GM11168 (cell line): ENCODE measurements around the gene PRDM16.

ENCODE experiments used
- in situ Hi-C: fragments of 300-500 bp; cut with MboI; formaldehyde crosslinking; loops from one replicate; pipeline ENCODE4 v1.12.0; 2022; ENCODE audit warnings: low sequenced_read_pairs; ENCODE audit not compliant: unreplicated experiment

PRDM16 gene

DNA sequence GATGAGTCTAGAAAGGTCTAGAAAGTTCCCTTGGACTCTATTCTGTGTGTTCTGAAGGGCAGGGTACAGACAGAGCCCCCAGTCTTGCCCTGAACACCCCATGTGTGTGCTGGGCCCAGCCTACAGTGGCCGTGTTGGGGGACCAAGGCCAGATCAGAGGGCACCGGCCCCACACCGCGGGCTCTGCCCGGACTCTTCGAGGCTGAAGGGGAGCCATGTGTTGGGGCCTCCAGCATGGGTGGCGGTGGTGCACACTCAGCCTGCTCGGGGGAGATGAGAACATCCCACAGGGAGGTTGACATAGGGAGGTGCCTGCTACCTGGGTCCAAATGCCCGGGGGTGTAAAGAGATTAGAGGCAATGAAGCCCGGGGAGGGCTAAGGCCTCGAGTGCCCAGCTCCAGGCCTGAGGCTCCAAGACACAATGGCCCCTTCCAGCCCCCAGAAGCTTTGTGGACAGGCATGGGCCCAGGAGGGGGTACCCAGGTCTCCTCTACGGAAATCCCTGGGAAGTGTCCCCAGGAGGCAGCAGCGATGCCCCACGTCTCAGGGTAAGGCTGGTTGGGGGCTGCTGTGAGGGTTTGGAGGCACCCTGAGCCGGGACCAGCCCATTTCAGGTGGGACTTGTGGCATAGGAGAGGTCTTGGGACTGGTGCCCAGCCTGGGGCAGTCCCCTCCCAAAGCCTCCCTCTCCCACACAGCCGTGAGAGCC is 397.5 kb downstream of the PRDM16 start:
- in situ Hi-C loops, result no loop called here

DNA sequence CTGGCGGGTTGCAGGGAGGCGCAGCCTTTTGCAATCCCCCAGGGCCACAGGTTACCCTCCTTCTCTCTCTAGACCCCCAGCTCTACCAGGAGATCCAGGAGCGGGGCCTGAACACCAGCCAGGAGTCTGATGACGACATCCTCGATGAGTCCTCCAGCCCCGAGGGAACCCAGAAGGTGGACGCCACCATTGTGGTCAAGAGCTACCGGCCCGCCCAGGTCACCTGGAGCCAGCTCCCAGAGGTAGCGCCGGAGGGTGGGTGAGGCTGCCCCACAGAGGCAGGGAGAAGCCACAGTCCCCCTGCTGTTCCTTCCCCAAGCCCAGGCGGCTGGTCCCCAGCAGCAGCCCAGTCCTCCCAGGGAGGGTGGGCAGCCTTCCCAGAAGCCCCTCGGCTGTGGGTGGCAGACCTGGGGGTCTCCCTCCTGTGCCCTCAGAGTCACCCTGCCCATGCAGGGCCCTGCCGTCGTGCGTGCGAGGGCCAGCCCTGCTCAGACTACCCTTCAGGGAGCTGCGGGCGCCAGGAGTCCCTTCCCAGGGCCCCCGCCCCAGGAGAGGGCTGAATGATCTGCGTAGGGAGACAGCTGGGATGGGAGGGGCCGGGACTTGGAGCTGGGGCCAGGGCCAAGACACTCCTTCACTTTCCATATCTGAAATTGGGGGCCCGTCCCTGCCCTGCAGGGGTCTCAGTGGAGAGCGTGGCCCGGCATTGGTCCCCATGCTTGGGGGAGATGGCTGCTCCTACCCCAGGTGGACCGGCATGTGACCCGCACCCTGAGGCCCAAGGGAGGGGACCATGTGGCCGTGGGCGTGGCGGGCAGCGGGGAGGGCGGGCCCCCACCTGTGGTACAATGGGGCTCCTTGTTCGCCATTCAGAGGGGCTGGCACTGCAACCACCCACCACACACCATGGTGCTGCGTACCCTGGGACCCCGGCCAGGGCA is 398.4 kb downstream of the PRDM16 start:
- in situ Hi-C loops, result no loop called here

DNA sequence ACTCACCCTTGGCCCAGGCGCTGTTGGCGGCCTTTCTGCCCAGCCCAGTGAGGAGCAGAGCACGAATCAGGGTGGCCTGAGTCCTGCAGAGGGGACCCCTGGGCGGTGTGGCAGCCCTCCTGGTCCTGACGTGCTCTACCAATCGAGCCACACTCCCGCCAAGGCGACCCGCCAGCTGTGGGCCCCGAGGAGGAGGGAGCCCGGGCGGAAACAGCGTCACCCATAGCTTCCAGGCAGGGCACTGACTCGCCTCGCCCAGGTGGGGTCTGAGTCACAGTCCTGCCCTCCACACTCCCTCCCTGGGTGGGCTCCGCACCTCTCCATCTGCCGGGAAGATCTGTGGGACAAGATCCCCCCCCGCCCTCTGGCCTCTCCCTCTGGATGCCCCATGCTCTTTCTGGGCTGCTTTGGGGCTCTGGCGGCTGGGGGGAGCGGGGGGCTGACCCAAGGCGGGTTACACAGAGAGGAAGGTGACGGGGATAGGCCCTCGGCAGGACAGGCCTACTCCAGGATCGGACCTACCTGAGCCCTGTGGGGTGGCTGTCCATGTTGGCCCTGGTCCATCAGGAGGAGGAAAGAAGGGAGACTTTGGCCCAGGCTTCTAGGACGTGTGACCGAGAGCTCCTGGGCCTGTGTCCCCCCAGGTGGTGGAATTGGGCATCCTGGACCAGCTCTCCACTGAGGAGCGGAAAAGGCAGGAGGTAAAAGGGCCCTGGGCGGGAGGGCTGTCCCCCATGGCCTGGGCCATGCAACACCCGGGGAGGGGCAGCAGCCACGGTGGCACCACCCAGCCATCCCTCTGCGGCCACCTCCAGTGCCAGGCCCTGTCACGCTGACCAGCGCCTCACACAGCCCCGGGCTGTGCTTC is 399.5 kb downstream of the PRDM16 start:
- in situ Hi-C loops, result no loop called here

DNA sequence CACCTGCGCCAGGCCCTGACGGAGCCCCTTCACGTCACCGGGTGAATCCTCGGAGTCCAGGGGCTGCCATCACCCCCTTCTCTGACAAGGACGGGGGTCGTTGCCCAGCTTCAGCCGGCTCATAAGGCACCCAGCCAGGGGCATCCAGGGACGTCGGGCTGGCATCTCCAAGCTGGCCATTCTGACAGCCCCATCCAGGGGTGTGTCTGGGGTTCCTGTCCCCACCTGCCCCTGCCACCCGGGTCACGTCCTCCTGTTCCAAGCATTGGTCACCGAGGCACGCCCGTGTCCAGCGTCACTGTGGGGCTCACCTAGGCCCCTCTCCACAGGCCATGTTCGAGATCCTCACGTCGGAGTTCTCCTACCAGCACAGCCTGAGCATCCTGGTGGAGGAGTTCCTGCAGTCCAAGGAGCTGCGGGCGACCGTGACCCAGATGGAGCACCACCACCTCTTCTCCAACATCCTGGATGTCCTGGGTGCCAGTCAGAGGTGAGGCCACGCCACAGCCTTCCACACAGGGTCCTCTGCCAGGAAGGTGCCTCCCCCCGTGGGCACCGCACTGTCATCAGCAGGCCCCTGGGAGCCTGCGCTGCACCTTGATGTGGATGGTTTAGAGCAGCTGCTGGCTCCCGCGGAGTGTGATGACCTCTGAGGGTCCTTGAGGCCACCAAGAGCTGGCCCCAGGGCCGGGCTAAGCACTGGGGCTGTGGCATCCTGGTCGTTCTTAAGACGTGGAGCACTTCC is 400.3 kb downstream of the PRDM16 start:
- in situ Hi-C loops, result no loop called here

DNA sequence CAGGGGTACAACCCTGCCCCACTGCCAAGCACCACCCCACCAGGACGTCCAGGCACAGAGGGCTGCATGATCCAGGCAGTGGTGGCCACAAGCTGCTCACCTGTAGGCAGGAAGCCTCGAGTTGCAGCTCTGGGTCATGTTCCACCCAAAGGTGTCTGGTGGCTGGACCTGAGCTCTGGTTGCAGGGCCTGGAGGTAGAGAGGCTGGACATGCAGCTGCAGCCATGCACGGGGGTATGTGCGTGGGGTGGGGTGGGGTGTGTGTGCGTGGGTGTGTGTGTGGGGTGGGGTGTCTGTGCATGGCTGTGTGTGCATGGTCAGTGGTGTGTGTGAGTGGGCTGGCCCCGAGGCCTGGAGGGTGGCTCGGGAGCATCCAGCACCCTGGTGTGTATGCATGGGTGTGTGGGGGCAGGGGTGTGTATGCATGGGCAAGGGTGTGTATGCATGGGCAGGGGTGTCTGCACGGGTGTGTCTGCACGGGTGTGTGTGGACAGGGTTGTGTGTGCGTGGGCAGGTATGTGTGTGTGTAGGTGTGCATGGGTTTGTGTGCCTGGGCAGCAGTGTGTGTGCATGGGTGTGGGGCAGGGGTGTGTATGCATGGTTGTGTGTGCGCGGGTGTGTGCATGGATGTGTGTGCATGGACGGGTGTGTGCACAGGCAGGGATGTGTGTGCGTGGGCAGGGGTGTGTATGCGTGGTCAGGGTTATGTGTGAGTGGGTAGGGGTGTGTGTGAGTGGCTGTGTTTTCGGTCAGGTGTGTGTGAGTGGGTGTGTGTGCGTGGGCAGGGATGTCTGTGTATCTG is 401.0 kb downstream of the PRDM16 start:
- in situ Hi-C loops, result no loop called here

DNA sequence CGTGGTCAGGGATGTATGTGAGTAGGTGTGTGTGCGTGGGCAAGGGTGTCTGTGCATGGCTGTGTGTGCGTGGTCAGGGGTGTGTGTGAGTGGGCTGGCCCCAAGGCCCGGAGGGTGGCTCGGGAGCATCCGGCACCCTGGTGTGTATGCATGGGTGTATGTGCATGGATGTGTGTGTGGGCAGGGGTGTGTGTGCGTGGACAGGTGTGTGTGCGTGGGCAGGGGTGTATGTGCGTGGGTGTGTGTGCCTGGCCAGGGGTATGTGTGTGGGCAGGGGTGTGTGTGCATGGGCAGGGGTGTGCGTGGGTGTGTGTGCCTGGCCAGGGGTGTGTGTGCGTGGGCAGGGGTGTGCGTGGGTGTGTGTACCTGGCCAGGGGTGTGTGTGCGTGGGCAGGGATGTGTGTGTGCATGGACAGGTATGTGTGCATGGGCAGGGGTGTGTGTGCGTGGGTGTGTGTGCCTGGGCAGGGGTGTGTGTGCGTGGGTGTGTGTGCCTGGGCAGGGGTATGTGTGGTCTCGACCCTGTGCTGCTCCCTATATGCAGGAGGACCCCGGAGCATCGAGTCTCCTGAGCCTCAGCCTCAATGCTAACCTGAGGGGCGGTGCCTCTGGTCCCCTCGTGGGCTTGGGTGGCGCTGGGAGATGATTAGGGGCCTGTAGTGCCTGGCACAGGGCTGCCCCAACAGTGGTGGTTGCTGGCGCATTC is 401.8 kb downstream of the PRDM16 start:
- in situ Hi-C loops, result no loop called here

DNA sequence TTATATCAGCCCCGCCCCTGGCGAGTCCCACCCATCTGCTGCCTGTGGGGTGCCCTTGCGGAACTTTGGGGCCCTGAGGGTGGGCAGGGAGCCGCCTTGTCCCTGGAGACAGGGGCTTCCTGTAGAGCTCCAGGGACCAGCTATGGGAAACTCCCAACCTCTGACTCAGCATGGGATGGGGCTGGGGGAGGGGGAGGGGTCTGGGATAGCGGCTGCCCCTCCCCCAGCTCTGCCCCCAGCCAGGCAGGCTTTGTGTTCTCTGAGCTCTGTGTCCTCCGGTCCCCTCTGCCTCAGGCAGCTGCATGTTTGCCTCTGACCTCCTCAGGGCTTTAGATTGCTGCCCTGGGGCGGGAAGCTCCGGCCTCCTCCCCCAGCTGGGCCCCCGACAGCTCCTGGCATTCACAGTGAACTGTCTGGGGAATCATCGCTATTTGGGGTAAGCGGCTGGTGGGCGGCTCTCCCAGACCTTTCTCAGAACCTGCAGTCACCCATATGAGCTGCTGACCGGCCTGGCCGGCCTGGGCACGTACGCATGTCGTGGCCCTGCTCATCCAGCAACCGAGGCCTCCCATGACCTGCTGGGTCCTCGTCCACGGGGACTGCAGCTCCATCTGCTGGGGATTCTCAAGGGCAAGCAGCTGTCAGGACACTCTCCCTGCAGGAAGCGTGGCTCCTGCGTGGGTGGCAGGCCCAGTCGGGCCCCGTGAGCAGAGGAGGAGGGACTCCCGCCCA is 402.5 kb downstream of the PRDM16 start:
- in situ Hi-C loops, result no loop called here

DNA sequence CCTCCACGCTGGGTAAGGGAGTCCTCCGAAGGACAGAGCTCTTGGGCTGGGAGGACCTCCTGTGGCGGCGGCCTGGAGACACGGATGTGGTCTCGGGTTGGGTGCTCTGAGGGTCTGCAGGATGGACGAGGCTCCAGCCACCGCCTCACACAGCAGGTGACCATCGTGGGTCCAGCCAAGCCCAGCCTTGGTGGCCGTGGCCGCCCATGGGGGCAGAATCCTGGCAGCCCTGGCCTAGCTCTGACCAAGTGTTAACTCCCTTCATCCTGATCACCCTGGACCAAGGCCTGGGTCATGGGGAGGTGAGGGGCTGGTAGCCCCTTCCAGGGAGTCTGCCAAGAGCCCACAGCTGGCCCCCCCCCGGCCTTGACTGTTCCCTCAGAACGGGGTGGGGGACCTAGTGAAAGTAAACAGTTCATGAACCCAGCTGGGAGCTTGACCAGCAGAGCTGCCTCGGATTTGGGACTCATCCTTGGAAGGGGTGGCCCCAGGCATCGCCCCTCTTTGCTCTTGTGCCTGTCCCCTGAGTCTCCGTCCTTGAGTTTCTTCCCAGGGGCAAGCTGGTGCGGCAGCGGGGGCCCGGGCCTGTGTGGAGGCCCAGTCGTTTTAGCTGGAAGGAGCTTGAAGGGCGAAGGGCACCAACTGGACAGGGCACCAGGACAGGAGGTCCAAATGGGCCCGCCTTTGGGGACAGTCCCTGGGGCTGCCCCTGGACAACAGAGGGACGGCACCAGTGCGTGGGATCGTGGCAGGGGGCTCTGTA is 403.3 kb downstream of the PRDM16 start:
- in situ Hi-C loops, result no loop called here

DNA sequence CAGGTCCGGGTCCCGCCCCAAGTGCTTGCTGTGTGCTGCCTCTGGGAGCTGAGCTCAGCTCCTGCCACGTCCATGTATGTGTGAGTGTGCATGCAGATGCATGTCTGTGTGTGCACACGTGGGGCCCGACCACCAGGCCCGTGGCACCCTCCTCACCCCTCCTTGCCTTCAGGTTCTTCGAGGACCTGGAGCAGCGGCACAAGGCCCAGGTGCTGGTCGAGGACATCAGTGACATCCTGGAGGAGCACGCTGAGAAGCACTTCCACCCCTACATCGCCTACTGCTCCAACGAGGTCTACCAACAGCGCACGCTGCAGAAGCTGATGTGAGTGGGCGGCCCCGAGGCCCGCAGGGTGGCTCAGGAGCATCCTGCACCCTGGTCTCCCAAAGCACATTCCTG is 403.9 kb downstream of the PRDM16 start:
- in situ Hi-C loops, result no loop called here

DNA sequence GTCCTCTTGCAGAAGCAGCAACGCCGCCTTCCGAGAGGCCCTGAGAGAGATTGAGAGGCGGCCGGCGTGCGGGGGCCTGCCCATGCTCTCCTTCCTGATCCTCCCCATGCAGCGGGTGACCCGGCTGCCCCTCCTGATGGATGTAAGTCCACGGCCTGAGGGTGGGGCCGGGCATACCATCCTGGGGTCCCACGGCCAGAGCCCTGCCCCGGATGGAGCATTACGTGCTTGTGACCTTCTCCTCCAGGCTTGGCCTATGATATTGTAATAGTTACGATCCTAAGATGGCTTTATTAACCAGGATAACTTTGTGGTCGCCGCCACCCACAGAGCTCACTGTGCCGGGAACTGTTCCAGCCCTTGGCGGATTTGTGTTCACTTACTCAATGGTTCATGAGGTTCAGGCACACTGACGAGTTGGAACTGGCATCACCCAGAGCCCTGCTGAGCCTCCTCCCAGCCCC is 404.4 kb downstream of the PRDM16 start:
- in situ Hi-C loops, result no loop called here

DNA sequence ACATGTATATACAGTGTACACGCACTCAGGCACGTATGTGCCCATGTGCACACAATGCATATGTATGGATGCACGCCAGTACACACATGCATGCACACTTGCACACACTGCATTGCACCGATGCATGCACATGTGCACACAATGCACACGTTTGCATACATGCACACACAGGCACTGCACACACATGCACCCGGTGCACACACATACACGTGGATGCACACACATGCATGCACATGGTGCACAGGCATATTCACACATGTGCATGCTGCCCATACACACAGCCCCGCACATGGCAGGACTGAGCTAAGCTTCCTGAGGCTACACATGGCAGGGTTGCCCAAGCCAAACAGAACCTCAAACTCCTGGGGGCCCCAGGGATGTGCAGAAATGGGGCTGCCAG is 405.0 kb downstream of the PRDM16 start:
- in situ Hi-C loops, result no loop called here

DNA sequence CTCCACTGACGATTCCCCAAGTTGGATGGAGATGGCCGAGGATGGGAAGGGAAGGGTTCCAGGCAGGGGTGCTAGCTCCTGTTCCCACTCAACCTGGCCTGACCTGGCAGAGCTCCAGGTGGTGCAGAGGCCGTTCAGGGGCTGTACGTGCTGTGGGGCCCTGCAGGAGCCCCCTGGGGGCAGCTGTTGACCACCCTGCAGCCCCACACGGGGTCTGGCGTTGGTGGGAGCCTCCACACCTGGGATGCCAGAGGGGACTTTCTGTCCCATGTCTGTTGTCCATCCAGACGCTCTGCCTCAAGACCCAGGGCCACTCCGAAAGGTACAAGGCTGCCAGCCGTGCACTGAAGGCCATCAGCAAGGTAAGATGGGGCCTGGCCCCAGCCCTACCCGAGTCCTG is 405.4 kb downstream of the PRDM16 start:
- in situ Hi-C loops, result no loop called here

DNA sequence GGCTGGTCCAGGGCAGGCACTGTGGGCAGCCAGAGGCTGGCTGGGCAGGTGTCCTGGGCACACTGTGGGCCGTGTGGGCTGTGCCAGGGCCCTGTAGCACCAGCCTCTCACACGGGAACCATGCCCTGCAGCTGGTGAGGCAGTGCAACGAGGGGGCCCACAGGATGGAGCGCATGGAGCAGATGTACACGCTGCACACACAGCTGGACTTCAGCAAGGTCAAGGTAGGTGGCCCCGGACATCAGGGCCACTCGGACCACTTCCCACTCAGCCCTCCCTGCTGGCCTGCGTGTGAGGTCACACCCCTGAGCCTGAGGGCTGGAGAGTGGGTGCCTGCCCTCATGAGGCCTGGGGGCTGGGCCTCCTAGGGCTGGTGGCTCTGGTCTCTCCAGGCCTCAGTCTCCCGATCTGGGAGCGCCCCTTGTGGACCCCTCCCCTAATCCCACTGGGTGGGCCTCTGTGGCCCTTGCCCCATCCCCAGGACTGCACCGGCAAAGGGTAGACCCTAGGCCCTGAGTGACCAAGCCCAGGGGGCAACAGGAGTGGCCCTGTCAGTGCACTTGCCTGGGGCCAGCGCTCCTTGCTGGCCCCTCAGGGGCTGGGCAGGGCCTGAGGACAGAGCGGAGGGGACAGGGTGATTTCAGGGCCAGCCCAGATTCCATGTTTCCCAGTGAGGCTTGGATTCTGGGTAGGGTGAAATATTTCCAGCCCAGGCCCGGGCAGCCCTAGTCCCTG is 407.0 kb downstream of the PRDM16 start:
- in situ Hi-C loops, result no loop called here

DNA sequence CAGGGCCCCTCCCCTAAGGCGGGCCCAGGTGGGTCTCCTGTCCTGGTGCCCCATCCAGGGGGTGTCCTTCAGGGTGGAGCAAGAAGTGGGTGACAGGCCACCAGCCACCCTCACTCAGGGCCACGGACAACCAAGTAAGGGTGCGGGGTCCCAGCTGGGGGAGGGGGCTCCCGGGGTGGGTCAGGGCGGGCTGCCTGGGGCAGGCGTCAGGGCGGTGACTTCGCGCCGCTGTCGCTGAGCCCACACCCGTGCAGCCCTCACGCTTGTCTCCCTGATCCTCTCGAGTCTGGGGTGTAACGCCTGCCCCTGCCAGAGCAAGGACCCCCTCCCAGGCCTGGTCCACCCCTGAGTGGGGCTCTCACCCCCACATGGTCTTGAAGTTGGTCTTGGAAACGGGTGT is 407.7 kb downstream of the PRDM16 start:
- in situ Hi-C loops, result no loop called here

DNA sequence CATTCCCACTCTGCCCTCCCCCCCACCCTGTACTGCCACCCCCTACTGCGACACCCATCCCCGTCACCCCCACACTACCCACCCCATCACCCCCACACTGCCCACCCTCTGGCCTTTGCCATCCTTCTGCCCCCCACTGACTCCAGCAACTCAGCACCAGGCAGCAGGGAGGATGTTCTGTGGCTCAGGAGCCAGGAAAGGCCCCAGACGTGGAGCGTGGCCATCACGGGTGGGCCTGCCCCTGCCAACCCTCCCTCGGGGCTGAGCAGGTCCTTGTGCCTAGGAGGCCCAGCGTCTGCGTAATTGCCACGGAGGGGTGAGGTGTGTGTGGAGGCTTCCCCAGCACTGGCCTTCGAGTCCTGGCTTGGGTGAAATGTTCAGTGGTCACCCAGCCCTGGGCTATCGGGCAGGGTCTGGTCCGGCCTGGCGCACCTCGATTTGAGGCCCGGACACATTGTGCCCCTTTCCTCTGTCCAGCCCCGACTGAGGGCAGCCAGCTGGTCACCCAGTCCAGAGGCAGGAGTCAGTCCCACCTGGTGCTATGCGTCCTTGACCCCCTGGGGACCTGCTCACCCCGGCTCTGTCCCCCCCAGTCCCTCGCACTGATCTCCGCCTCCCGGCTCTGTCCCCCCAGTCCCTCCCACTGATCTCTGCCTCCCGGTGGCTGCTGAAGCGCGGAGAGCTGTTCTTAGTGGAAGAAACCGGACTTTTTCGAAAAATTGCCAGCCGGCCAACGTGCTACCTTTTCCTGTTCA is 408.4 kb downstream of the PRDM16 start:
- in situ Hi-C loops, result no loop called here

DNA sequence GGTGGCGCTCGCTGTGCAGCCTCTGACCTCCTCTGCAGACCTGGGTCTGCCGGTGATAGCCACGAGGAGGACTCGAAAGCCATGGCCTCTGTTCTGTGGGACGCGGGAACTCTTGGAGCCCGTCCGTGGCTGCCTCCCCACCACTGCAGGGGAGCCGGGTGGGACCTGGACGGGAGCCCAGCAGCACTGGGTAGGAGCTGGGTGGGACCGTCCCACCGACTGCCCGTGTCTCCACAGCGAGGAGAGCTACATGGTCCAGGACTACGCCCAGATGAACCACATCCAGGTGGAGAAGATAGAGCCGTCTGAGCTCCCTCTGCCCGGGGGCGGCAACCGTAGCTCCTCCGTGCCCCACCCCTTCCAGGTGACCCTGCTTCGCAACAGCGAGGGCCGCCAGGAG is 409.2 kb downstream of the PRDM16 start:
- in situ Hi-C loops, result no loop called here
